ENCODE measurements around the gene MZF1.
"Not testable (repeated sequence)": the region's sequence is repeated elsewhere in the genome, so short reads cannot be mapped to it uniquely, and the experiment has no call there.

MZF1 gene

GRCh38 chr19:58572818-58573657 is at the start of gene MZF1:
TSS of gene MZF1 (minus strand) at chr19:58573335. CDS start at chr19:58571389, 1,946 bp downstream.
- peak; percentile 100 for DNase-seq (ENCODE audit: low read depth, low spot score)
- ChIA-PET POLR2A (interaction anchor here (0.8 to 1.6 kb wide), 3 partner anchors 14 to 110 kb away, joined by 3 to 4 read pairs (median 4); partner anchors contain the start of gene TRIM28), CTCF (interaction anchor here (0.6 kb wide), 1 partner anchor 8 kb away, joined by 3 read pairs; no protein-coding TSS in a partner anchor)
- peak; percentile 33 for TF ChIP-seq CTCF (IDR thresholded peaks at IDR 0.05; ENCODE audit: insufficient read depth, low read length, missing control alignments)
- peak within 1 kb of the TSS; percentile 87 for H3K4me3 ChIP-seq (ENCODE audit: low read depth, low read length)

- CTCF ChIA-PET; DNase-seq (ENCODE audit: low read depth, low spot score); POLR2A ChIA-PET; H3K4me3 ChIP-seq (ENCODE audit: low read depth, low read length): not testable (repeated sequence)
Observed at GRCh38 chr19:58607213-58607612, 34.1 kb upstream of the MZF1 start.

DNA sequence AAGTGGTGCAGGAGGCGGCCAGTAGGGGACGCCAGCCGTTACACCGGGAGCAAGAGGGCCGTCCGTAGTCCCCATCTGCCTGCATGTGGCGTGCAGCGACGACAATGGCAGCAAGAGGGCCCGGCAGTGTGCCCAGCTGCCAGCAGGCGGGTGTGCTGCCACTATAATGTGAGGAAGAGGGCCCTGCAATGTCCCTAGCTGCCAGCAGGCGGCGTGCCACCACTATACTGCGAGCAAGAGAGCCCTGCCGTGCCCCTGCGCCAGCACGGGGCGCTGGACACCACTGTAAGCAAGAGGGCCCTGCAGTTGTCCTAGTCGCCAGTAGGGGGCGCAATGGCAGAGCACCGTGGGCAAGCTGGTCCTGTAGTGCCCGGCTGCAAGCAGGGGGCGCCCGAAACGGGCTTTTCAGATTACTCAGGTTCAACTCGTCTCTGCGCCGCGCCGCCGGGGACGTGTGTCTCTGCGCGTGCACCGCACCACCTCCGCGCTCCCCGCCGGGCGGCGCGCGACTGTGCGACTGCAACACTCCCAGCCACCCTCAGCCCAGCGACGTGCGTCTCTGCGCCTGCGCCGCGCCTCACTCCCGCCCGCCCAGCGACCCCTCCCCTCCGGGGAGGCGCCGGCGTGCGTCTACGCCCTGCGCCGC is 33.2 kb upstream of the MZF1 start:
- CTCF ChIA-PET; H3K4me3 ChIP-seq (ENCODE audit: low read depth, low read length); POLR2A ChIA-PET; DNase-seq (ENCODE audit: low read depth, low spot score): not testable (repeated sequence)

- ChIA-PET POLR2A (no interaction called here), CTCF (interaction anchor here (0.9 kb wide), 1 partner anchor 10 kb away, joined by 3 read pairs; no protein-coding TSS in a partner anchor)
- no peak for TF ChIP-seq CTCF (IDR thresholded peaks at IDR 0.05; ENCODE audit: insufficient read depth, low read length, missing control alignments)
- H3K4me3 ChIP-seq (ENCODE audit: low read depth, low read length), result no peak overlapping the region
- DNase-seq (ENCODE audit: low read depth, low spot score), result no peak
Observed at GRCh38 chr19:58586133-58586765, 13.1 kb upstream of the MZF1 start.

GRCh38 chr19:58585442-58586132 is 12.5 kb upstream of the MZF1 start:
- POLR2A ChIA-PET, result no interaction called here
- CTCF ChIA-PET, result interaction anchor here (0.9 kb wide), 2 partner anchors 9 to 10 kb away, joined by 3 read pairs; no protein-coding TSS in a partner anchor
- H3K4me3 ChIP-seq (ENCODE audit: low read depth, low read length), result no peak overlapping the region
- TF ChIP-seq CTCF (IDR thresholded peaks at IDR 0.05; ENCODE audit: insufficient read depth, low read length, missing control alignments), result no peak
- no peak for DNase-seq (ENCODE audit: low read depth, low spot score)

DNA sequence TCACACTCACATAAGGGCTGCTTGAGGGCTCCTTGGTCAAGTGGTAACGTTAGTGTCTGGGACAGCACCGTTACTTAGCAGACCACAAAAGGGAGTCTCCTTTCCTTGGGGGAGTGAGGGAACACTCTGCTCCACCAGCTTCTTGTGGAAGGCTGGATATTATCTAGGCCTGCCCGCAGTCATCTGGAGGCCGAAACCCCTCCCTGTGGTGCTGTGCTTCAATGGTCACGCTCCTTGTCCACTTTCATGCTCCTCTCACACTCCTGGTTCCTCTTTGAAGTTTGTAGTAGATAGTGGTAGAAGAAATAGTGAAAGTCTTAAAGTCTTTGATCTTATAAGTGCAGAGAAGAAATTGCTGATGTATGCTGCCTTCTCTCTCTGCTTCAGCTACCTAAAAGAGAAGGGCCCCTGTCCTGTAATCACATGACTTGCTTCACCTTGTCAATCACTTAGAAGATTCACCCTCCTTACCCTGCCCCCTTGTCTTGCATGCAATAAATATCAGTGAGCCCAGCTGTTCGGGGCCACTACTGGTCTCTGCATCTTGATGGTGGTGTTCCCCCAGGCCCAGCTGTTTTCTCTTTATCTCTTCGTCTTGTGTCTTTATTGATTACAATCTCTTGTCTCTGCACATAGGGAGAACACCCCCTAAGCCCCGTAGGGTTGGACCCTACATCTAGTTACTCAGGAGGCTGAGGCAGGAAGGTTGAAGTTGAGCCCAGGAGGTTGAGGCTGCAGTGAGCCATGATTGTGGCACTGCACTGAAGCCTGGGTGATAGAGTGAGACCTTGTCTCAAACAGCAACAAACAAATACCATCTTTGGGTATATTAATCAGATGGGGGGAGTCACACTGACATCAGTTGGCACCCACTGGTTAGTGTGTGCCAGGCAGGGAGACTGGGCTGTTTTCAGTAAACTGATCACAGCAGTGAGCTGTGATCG is 11.6 kb upstream of the MZF1 start:
- DNase-seq (ENCODE audit: low read depth, low spot score), result no peak
- CTCF ChIA-PET, result interaction anchor here (0.9 kb wide), 2 partner anchors 8 to 9 kb away, joined by 3 read pairs; no protein-coding TSS in a partner anchor
- TF ChIP-seq CTCF (IDR thresholded peaks at IDR 0.05; ENCODE audit: insufficient read depth, low read length, missing control alignments), result no peak
- no peak overlapping the region for H3K4me3 ChIP-seq (ENCODE audit: low read depth, low read length)
- POLR2A ChIA-PET, result no interaction called here
